Measurements from ENCODE around the gene SRF. TPM values are rescaled to one million over a fixed set of nuclear protein-coding genes. Genes with fewer than 3 reads are reported as not detected.

SRF gene
- polyA plus RNA-seq, 3 donors, result 29.5 to 32.8 (median 30.6) TPM

GRCh38 chr6:43181621-43181941, 10.5 kb downstream of the SRF start:
- no peak for DNase-seq (ENCODE audit: low read depth in 3 of 3, low spot score in 2 of 3)

DNA sequence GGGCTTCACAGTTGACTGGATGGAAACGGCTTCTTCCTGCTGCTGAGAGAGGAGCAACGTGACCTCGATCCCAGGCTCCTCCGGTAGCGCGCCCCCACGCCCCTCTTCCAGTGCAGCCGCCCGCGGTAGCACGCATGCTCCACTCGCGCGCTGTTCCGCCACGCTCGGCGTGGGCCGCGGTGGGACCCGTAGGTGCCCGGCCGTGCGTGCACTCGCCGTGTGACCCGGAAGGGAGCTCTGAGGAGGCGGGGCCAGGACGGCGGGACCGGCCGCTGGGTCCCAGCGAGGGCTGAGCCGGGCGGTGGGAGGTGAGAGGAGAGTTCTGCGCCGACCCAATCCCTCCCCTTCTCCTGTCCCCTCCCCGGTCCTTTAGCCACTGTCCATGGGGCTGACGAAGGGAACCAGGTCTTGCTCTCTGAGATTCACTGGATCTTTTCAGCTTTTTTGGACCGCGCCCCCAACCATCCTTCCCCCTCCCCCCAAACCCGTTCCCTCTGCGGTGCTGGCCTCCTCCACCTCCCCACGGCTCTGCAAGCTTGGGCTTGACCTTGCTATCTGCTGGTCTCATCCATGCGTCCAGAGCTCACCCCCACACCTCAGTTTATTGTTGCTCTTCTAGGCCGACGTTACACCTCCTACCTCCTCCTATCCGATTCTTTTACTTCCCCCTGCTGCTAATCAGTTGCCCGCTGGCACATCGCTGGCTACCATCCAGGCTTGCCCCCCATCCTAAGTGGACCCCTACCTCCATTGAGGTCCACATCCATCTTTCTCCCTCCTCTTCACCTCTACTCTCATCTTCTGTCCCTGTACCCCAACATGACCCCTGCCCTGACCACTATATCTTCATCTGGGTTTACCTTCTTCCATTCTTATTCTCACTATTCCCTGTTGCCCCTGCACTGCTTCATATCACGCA, 11.1 kb downstream of the SRF start, which contains the start of gene CUL9:
CUL9 (plus strand) TSS at position 255 of the 919 bp plus-strand sequence. CDS start 2,115 bp downstream, outside the sequence.
- no peak for DNase-seq (ENCODE audit: low read depth in 3 of 3, low spot score in 2 of 3)

GRCh38 chr6:43183441-43183840, 12.4 kb downstream of the SRF start:
- DNase-seq (ENCODE audit: low read depth in 3 of 3, low spot score in 2 of 3), result no peak

DNA sequence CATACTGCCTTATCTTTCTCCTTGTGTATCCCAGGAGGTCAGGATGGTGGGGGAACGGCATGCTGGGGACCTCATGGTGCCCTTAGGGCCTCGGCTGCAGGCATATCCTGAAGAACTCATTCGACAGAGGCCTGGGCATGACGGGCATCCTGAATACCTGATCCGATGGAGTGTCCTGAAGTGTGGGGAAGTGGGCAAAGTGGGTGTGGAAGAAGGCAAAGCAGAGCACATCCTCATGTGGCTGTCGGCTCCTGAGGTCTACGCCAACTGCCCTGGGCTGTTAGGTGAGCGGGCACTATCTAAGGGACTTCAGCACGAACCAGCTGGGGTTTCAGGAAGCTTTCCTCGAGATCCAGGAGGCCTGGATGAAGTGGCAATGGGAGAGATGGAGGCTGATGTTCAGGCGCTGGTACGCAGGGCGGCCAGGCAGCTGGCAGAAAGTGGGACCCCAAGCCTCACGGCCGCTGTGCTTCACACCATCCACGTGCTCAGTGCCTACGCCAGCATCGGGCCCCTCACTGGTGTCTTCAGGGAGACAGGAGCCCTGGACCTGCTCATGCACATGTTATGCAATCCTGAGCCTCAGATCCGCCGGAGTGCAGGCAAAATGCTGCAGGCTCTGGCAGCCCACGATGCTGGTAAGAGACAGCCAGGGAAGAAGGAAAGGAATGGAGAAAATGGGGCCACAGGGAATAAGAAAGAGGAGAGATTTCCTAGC, 13.4 kb downstream of the SRF start:
- DNase-seq (ENCODE audit: low read depth in 3 of 3, low spot score in 2 of 3), result no peak

DNA sequence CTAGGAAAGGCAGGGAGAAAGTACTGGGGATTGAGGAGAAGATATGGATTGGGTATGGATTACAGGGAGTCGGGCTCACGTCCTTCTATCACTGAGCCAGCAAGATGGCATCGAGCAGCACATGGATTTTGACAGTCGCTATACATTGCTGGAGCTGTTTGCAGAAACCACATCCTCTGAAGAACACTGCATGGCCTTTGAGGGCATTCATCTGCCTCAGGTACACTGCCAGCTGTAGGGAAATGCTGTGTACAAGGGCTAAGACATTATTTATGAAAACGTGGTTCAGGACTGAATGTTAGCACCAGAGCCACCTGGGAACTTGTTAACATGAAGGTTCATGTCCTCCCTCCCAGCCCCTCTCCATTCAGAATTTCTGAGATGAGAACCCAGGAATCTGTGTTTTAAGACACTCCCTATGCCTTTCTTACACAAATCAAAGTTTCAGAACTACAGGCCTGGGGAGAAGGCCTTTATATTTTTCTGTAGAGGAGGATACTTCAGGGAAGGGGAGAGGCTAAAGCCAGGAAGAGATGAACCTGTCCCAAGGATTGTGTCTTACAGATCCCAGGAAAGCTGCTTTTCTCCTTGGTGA, 14.4 kb downstream of the SRF start:
- DNase-seq (ENCODE audit: low read depth in 3 of 3, low spot score in 2 of 3), result no peak

GRCh38 chr6:43186019-43186418, 14.9 kb downstream of the SRF start:
- no peak for DNase-seq (ENCODE audit: low read depth in 3 of 3, low spot score in 2 of 3)

GRCh38 chr6:43186706-43187105, 15.6 kb downstream of the SRF start:
- no peak for DNase-seq (ENCODE audit: low read depth in 3 of 3, low spot score in 2 of 3)

DNA sequence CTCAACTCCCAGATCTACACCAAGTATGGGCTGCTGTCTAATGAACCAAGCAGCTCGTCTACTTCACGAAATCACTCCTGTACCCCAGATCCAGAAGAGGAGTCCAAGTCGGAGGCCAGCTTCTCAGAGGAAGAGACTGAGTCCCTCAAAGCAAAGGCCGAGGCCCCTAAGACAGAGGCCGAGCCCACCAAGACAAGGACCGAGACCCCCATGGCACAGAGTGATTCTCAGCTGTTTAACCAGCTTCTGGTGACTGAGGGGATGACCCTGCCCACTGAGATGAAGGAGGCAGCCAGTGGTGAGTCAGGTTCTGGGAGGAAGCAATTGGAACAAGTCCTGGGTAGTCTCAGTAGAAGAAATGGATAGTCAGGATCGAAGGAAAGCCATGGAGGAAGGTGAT, 16.8 kb downstream of the SRF start:
- DNase-seq (ENCODE audit: low read depth in 3 of 3, low spot score in 2 of 3), result no peak

DNA sequence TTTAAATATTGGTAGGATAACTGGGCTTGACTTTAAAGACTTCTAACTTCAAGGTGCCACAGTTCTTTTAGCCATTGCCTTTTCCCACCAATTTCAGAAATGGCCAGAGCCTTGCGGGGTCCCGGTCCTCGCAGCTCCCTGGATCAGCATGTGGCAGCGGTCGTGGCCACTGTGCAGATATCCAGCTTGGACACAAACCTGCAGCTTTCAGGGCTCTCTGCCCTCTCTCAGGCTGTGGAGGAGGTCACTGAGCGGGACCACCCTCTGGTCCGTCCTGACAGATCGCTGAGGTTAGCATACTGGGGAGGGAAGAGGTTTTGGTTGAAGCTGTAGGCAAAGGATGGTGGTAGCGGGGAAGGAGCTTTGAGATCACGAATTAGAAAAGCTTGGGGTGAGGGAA, 17.4 kb downstream of the SRF start:
- DNase-seq (ENCODE audit: low read depth in 3 of 3, low spot score in 2 of 3), result no peak

DNA sequence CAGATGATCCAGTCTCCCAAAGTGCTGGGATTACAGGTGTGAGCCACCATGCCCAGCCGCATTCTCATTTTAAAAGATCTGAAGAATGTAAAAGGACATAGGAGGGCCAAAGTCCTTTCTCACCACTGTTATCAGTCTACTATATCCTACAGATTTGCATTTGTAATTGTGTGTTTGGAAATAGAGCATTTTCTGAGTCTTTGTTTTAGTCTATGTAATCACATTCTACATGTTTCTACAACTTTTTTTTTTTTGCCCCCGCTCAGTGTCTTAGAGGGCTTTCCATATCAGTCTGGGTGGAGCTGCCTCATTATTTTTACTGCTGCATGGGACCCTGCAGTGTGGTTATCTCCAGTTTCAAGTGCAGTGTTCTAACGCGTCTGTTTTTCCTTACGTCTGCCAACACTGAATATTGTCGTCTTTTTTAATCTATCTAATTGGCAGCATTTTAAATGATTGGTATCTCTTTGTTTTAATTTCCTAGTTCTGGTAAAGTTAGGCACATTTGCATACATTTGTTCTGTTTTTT, 18.8 kb downstream of the SRF start:
- no peak for DNase-seq (ENCODE audit: low read depth in 3 of 3, low spot score in 2 of 3)

- no peak for DNase-seq (ENCODE audit: low read depth in 3 of 3, low spot score in 2 of 3)
Observed at GRCh38 chr6:43192911-43193310, 21.8 kb downstream of the SRF start.

- no peak for DNase-seq (ENCODE audit: low read depth in 3 of 3, low spot score in 2 of 3)
Observed at GRCh38 chr6:43193929-43194328, 22.9 kb downstream of the SRF start.

- DNase-seq (ENCODE audit: low read depth in 3 of 3, low spot score in 2 of 3), result no peak
Observed at GRCh38 chr6:43196337-43196736, 25.3 kb downstream of the SRF start.

- DNase-seq (ENCODE audit: low read depth in 3 of 3, low spot score in 2 of 3), result no peak
Observed at GRCh38 chr6:43199912-43200311, 28.8 kb downstream of the SRF start.

GRCh38 chr6:43200541-43200940, 29.5 kb downstream of the SRF start:
- no peak for DNase-seq (ENCODE audit: low read depth in 3 of 3, low spot score in 2 of 3)

GRCh38 chr6:43202451-43202850, 31.4 kb downstream of the SRF start:
- no peak for DNase-seq (ENCODE audit: low read depth in 3 of 3, low spot score in 2 of 3)

DNA sequence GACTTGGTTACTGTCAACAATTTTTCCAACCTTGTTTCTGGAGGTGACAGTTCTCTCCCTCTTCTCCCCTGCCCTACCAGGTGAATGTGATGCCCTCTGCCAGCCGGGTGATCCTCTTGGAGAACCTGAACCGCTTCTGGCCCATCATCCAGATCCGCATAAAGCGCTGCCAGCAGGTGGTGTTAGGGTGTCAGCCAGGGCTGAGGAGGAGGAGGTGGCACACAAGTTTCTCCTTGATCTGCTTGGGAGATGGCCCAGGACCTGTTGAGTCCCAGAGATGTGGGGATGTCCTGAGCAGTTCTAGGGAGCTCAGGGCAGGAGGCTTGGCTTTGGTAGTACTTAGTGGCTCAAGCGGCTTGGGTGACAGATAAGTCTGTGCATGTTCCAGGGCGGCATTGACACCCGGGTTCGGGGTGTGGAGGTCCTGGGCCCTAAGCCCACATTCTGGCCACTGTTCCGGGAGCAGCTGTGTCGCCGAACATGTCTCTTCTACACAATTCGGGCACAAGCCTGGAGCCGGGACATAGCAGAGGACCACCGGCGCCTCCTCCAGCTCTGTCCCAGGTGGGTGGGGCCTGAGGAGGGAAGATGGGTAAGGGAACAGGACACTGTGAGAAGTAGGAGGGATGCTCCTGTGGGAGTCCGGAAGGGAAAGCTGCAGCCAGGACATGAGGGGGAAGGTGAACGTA, 32.1 kb downstream of the SRF start:
- DNase-seq (ENCODE audit: low read depth in 3 of 3, low spot score in 2 of 3), result no peak

GRCh38 chr6:43203718-43204095, 32.6 kb downstream of the SRF start:
- no peak for DNase-seq (ENCODE audit: low read depth in 3 of 3, low spot score in 2 of 3)

- DNase-seq (ENCODE audit: low read depth in 3 of 3, low spot score in 2 of 3), result no peak
Observed at GRCh38 chr6:43204271-43205105, 33.4 kb downstream of the SRF start.

- DNase-seq (ENCODE audit: low read depth in 3 of 3, low spot score in 2 of 3), result no peak
Observed at GRCh38 chr6:43205849-43206248, 34.8 kb downstream of the SRF start.
